ENCODE results near the gene N4BP2L2. TPM values are rescaled to one million over a fixed set of nuclear protein-coding genes. Genes with fewer than 3 reads are reported as not detected.

The N4BP2L2 gene
- total and polyA plus RNA-seq, 7 donors: 22.0 to 232 (median 160) TPM

- no peaks in the 10 kb centered on the region for H3K9me3 ChIP-seq
- H3K36me3 ChIP-seq: peaks cover 0 to 7% (median 0%) of the 10 kb centered on the region in 4 donors
- no peaks in the 10 kb centered on the region for H3K4me1 ChIP-seq
- H3K27ac ChIP-seq: no peak overlapping the region
- no peak for DNase-seq
- intact Hi-C loops (cut with DNase I): no loop called here
- TF ChIP-seq EP300 (IDR thresholded peaks at IDR 0.05): no peak
- TF ChIP-seq, protein P1, sequence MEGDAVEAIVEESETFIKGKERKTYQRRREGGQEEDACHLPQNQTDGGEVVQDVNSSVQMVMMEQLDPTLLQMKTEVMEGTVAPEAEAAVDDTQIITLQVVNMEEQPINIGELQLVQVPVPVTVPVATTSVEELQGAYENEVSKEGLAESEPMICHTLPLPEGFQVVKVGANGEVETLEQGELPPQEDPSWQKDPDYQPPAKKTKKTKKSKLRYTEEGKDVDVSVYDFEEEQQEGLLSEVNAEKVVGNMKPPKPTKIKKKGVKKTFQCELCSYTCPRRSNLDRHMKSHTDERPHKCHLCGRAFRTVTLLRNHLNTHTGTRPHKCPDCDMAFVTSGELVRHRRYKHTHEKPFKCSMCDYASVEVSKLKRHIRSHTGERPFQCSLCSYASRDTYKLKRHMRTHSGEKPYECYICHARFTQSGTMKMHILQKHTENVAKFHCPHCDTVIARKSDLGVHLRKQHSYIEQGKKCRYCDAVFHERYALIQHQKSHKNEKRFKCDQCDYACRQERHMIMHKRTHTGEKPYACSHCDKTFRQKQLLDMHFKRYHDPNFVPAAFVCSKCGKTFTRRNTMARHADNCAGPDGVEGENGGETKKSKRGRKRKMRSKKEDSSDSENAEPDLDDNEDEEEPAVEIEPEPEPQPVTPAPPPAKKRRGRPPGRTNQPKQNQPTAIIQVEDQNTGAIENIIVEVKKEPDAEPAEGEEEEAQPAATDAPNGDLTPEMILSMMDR (IDR thresholded peaks at IDR 0.05): no peak
- TF ChIP-seq POLR2A (IDR thresholded peaks at IDR 0.05): no peak
- no peak for TF ChIP-seq POLR2AphosphoS5 (IDR thresholded peaks at IDR 0.05)
- no peak overlapping the region for H3K4me3 ChIP-seq
- no peaks in the 10 kb centered on the region for H3K27me3 ChIP-seq
- 81 to 88% methylated on average over 10 of the region's 10 CpGs for WGBS, 2 donors
Measured at GRCh38 chr13:32474999-32475792, 63.4 kb downstream of the N4BP2L2 start.

GRCh38 chr13:32473650-32474049 is 64.9 kb downstream of the N4BP2L2 start:
- Histone ChIP-seq H3K4me1 (no peaks in the 10 kb centered on the region), H3K9me3 (no peaks in the 10 kb centered on the region), H3K27me3 (no peaks in the 10 kb centered on the region), H3K36me3 (peaks cover 0 to 7% (median 0%) of the 10 kb centered on the region in 4 donors), H3K27ac (no peak overlapping the region), H3K4me3 (no peak overlapping the region)
- TF ChIP-seq, protein P1 (IDR thresholded peaks at IDR 0.05): no peak
- no peak for TF ChIP-seq POLR2A (IDR thresholded peaks at IDR 0.05)
- TF ChIP-seq EP300 (IDR thresholded peaks at IDR 0.05): no peak
- TF ChIP-seq POLR2AphosphoS5 (IDR thresholded peaks at IDR 0.05): no peak
- intact Hi-C loops (cut with DNase I): no loop called here
- DNase-seq: no peak
- WGBS, 2 donors: 86 to 90% methylated on average over 1 of the region's 1 CpG

DNA sequence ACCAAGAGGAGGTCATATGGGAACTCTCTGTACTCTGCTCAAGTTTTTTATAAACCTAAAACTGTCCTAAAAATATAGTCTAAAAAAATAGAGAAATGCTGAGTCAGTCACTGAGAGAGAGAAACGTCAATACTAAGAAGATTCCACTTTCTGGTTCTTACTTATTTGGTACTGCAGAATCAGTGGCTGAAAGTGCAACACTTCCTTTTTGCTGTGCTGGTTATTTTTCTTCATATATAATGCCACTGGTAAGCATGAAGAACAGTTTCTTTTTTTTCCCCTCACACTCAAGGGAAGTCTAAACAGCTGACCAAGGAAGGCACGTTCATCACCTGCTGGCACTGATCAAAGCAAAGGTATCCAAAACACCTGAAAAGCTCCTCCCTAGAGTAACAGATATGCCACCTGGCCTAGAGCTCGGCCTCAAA is 66.4 kb downstream of the N4BP2L2 start:
- intact Hi-C loops (cut with DNase I): no loop called here
- Histone ChIP-seq H3K27ac (no peak overlapping the region), H3K4me1 (no peaks in the 10 kb centered on the region), H3K9me3 (no peaks in the 10 kb centered on the region), H3K27me3 (no peaks in the 10 kb centered on the region), H3K36me3 (peaks cover 0 to 7% (median 0%) of the 10 kb centered on the region in 4 donors), H3K4me3 (no peak overlapping the region)
- no peak for DNase-seq
- TF ChIP-seq, protein P1 (IDR thresholded peaks at IDR 0.05): no peak
- no peak for TF ChIP-seq POLR2AphosphoS5 (IDR thresholded peaks at IDR 0.05)
- TF ChIP-seq EP300 (IDR thresholded peaks at IDR 0.05): no peak
- TF ChIP-seq POLR2A (IDR thresholded peaks at IDR 0.05): no peak
- WGBS, 2 donors: 57 to 63% methylated on average over 3 of the region's 3 CpGs

GRCh38 chr13:32471187-32471922 is 67.2 kb downstream of the N4BP2L2 start:
- Histone ChIP-seq H3K4me1 (no peaks in the 10 kb centered on the region), H3K27ac (no peak overlapping the region), H3K9me3 (no peaks in the 10 kb centered on the region), H3K27me3 (no peaks in the 10 kb centered on the region), H3K36me3 (peaks cover 0 to 7% (median 0%) of the 10 kb centered on the region in 4 donors), H3K4me3 (no peak overlapping the region)
- WGBS, 2 donors: 72 to 81% methylated on average over 12 of the region's 12 CpGs
- no peak for TF ChIP-seq EP300 (IDR thresholded peaks at IDR 0.05)
- no peak for TF ChIP-seq POLR2A (IDR thresholded peaks at IDR 0.05)
- no peak for TF ChIP-seq POLR2AphosphoS5 (IDR thresholded peaks at IDR 0.05)
- TF ChIP-seq, protein P1 (IDR thresholded peaks at IDR 0.05): no peak
- DNase-seq: no peak
- intact Hi-C loops (cut with DNase I): no loop called here
